Endometrial microvascular endothelial cells (primary cell): ENCODE measurements around the gene LHFPL2. TPM values are rescaled to one million over a fixed set of nuclear protein-coding genes. Genes with fewer than 3 reads are reported as not detected.

ENCODE experiments used
- in situ Hi-C: cut with HindIII; loops from 2 replicates; pipeline ENCODE4 v1.10.0; 2017; ENCODE audit warnings: low sequenced_read_pairs, low pct_unique_long_range_greater_than_20kb; ENCODE audit errors: inconsistent ontology term
- total RNA-seq: library from RNA; depleted of rRNA; stranded (reverse); fragments of >200 nt; gene quantifications from one replicate; pipeline ENCODE4 v1.2.3, GENCODE V29; 2015; ENCODE audit errors: inconsistent ontology term

The LHFPL2 gene
- total RNA-seq, 1 donor from 2014 or later: 31.5 TPM

DNA sequence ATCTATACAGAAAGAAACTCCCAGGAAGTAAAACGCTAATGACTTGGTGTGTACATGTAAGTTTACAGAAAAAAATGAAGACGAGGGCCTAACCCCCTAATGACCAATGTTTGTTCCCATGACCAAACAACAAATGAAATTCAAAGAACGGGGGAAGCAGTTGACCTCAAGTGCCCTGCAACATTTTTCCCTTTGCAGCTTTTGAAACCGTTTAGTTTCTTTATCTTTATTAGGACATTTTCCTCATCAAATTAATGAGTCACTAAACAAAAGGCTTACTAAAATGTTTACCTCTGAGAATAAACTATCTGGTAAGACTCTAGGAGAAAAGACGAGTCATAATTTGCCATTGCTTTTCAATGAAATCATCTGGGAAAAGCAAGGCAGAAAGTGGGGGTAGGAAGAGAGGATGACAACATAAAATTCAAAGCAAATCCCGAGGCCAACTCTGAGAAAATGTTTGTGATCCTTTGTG is 57.4 kb downstream of the LHFPL2 start:
- in situ Hi-C loops: no loop called here

DNA sequence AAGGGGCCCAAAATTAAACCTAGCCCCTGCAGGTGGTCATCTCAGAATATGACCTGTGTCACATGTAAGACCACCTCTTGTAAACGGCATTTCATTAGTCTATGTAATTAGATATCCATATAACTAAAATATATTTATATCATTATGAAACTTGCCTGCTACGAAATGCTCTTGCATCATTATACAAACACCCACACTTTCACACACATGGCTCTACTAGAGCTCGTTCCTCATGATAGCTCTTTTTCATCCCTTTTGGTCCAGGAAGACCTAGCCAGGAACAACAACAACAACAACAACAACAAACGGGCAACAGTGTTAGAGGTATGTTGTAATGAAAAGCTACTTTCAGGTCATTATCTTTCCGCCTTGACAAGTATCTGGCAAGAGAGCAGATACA is 58.6 kb downstream of the LHFPL2 start:
- in situ Hi-C loops: no loop called here

DNA sequence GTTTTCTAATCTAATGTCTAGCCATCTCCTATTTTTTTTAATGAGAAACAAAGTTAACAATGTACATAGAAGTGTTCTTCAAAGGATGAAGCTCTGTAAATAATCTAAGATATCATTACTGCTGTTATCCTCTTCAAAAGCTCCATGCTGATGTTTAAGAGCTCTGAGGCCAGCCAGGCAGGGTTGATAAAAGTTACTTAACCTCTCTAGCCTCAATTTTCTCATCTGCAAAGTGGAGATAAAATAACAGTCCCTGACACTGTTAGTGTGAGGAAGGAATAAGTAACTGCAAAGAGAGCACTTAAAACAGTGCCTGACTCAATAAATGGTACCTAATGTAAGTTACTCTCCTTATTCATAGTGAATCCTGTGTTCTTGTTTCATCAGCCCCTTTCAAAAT is 60.1 kb downstream of the LHFPL2 start:
- in situ Hi-C loops: no loop called here

DNA sequence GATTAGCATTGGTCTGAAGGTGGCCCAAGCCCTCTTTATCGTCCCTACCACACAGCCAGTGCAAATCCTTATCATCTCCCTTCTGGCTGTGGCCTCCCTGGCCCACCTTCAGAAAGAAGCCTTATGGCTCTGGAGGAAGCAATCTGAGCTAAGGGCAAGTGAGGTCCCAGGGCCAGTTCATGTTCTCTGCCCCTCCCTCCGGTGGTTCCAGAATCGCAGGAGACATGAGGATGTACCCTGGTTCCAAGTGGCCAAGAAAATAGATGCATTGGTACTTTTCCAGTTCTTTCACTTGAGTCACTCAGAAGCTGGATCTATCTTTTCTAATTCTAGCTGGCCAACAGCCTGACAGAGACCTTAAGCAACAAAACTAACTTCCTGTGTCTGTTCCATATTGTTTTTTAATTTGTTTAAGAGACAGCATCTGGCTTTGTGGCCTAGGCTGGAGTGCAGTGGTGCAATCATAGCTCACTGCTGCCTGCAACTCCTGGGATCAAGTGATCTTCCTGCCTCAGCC is 60.7 kb downstream of the LHFPL2 start:
- in situ Hi-C loops: no loop called here

GRCh38 chr5:78587081-78587774 is 61.3 kb downstream of the LHFPL2 start:
- in situ Hi-C loops: no loop called here

DNA sequence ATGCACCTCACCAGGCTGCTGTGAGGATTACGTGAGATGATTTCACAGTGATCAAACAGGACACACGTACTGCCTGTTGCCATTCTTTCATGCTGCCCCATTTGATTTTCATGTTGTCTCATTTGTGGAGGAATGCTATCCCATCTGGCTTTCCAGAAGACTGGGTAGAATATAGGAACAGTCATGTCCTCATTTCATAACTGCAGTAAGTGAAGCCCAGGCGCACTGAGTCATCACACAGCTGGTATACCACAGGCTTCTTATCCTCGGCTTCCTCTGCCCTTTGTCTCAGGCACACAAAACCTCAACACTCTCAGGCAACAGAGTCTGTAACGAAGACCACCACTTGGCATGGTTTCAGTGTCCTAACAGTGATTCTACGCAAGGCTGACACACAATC is 62.3 kb downstream of the LHFPL2 start:
- in situ Hi-C loops: no loop called here

DNA sequence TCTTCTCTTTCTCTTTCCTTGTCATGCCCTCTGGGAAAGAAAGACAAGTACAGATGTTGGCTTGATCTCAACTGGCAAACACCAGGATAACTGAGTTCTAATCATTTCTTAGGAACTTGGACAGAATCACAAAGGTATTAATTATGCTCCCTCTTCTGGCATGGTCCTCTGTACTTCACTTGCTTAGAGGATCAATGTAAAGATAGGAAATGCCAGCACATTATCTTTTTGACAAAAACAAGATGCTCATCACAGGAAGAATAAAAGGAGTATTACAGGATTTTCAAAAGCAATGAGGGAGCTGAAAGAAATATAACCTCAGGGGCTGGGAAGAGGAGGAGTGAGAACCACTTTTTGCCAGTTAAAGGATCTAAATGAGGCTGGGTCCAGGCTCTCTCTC is 70.6 kb downstream of the LHFPL2 start:
- in situ Hi-C loops: no loop called here

- in situ Hi-C loops: no loop called here
Observed at GRCh38 chr5:78577071-78577807, 71.3 kb downstream of the LHFPL2 start.

DNA sequence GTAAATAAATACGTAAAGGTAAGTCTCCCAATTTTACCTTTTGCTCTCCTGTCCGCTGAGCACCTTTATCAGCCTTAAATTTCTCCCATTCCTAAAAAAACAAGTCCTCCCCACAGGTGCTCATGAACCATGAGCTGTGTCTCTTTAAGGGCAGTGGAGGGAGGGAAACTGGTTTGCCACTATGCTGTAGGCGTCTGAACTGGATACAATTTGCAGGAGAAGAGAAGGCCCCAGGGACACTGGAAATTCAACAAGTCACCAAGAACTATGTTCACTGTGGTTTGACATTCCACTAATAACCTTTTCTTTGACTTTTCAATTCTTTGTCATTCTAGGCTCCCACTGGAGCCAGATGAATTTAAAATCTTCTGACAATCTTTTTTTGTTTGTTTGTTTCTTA is 72.2 kb downstream of the LHFPL2 start:
- in situ Hi-C loops: no loop called here

DNA sequence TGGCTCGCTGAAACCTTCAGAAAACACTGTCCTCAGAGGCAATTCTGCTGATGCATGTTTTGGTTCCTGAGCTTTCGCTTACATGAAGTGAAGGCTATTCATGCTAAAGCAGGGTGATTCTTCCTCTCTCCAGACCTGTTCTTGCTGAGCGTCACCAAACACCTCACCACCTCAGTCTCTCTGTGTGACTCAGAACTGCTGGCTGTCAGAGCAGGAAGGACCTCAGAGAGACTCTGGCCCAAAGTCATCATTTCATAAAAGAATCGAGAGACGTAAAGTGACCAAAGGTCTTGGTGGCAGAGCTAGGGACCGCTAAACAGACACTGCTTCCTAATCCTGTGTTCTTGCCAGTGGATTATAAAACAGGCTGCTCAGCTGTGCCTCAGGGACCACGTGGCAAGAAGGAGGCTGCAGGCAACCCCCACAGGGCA is 73.8 kb downstream of the LHFPL2 start:
- in situ Hi-C loops: no loop called here

DNA sequence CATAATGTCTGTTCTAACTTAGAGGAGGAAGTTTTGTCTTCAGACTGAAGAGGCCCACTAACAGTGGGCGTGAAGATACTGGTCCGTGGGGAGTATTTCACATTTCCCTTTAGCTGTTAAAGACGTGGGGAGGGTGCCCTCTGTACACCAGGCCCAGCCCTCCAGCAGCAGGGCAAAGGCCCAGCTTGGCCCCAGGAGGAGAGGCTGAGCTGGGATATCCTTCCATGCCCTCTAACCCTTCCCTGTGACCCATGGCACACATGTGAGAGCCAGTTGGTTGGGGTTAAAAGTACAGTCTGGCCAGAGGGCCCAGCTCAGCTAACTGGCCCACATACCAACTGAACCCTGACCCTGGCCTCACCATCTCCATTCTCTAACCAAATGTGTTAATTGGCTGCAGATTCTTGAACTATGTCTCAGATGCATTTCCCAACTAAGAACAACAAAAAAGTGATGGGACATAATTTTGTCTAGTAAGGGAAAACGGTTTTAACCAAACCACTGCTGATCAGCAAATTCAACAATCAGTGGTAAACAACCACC is 74.4 kb downstream of the LHFPL2 start:
- in situ Hi-C loops: no loop called here

DNA sequence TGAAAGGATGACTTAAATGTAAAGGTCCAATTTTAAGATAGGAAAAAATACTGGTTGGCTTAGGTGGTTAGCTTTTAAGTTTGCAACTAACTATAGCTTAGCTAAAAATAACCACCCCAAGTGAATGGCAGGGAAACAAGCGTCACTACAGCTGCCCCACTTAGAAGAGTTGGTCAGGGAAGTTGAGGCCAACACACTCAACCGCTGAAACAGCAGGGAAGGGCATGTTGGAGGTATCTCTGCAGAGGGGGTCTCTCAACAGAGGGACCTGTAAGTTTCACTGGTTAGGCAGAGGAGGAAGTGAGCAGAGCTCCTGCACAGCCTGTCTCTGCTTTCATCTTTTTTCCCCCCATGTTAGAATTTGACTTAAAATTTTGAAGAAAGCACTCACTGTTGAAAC is 75.3 kb downstream of the LHFPL2 start:
- in situ Hi-C loops: no loop called here

DNA sequence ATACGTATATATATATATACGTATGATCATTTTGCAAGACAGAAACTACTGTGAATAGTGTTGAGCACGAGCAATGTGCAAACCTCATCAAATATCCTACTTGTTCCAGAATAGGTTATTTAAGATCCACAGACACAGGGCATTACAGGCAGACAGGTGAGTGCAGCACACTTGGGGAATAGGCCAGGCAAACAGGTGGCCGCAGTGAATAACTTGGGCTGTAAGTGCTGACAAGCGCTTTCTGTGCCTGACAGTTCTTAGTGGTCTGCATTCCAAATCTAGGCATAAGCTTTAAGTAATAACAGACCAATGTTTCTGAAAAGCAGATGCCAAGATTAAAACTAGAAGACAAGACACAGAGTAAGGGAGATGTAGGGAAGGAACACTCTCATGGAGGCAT is 77.9 kb downstream of the LHFPL2 start:
- in situ Hi-C loops: no loop called here

DNA sequence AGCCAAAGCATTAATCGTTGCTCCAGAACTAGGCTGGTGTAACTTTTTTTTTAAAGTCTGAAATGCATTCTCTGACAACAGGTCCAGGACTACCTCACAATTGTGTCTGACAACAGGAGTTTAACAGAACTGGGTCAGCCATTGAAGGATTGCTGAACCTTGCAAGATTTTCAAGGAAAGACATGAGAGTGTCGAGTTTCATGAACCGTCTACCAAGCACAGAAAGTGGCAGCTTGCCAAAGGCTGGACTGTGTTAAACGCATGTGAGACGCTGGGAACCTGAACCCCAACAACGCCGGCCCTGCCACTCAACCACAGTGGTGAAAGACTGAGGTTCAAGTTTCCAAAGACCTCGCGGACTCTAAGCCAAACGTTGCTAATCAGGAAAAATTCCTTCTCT is 79.1 kb downstream of the LHFPL2 start:
- in situ Hi-C loops: no loop called here

DNA sequence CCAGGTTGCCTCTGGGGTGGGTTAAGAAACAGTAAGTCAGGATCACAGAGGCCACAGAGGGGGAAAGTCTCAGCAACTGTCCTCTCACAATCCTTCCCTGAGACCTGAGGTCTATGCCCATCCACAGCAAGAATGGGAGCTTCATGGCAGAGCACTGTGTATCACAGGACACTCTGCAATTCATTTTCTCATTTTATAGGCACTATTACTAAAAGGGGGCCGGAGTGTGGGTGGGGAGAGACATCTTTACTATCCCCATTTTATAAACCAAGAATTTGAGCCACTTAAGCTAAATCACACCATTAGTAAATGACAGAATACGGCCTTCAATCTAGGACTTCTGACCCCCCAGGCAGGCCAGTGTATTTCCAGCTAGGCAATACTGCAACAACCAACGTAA is 79.9 kb downstream of the LHFPL2 start:
- in situ Hi-C loops: no loop called here

DNA sequence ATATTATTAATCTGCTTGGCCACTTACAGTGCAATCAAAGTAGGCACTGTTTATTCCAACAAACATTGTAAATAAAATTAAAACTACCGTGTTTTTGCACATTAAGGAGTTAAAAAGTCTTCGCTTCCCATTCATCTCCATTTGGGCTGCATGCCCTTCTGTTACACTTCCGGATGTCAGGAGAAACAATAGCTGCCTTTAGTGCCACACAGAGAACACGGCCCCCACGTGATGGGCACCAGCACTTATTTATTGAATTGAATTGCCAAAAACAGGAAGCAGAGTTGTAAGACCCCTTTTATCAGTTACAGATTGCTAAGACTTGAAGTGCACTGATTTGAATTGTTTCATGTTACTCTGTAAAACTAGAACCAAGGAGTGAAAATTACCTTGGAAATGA is 80.4 kb downstream of the LHFPL2 start:
- in situ Hi-C loops: no loop called here

GRCh38 chr5:78567617-78568016 is 81.0 kb downstream of the LHFPL2 start:
- in situ Hi-C loops: no loop called here

- in situ Hi-C loops: no loop called here
Observed at GRCh38 chr5:78566747-78567425, 81.7 kb downstream of the LHFPL2 start.

DNA sequence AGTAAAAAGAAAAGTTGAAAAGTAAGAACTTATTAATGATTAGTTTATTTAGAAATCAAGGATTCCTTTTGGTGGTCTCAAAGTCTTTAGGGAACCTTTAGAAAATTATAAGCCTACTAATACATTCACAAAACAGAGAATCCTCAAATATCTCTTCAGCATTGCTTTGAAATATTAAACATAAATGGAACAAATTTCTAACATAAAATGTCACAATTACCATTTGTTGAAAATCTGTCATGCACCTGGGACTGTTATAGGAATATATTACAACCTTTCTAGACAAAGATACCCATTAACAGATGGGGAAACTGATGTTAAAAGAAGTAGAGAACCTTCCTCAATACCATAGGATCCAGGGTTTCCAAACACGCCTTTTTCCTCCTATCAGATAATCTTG is 83.2 kb downstream of the LHFPL2 start:
- in situ Hi-C loops: no loop called here
